Motor neuron (in vitro differentiated cells): Measurements from ENCODE around the gene RAD51B. TPM values are rescaled to one million over a fixed set of nuclear protein-coding genes. Genes with fewer than 3 reads are reported as not detected.
"Not testable (repeated sequence)": the region's sequence is repeated elsewhere in the genome, so short reads cannot be mapped to it uniquely, and the experiment has no call there.

ENCODE experiments used
- ATAC-seq, 8 experiments: fragments of 200-7000 bp; cut with Tn5 transposase; replicated peaks in 6 of 8; 2 replicates each; pipeline ENCODE4 v1.8.0; 2021; ENCODE audit warnings: mild to moderate bottlenecking in 8 of 8, moderate library complexity in 8 of 8
- H3K27ac ChIP-seq, 2 donors: fragments of 250-450 bp; sonication (Bioruptor Pico); 2 replicates each; pipeline ENCODE4 v1.9.0; 2021; ENCODE audit warnings: antibody characterized with exemption in 2 of 2, mild to moderate bottlenecking in 2 of 2, moderate library complexity in 1 of 2
- H3K4me1 ChIP-seq, 2 donors: fragments of 250-450 bp; sonication (Bioruptor Pico); replicated peaks in 1 of 2; 2 replicates each; pipeline ENCODE4 v1.6.1; 2021; ENCODE audit warnings: antibody characterized with exemption in 2 of 2, mild to moderate bottlenecking in 2 of 2, moderate library complexity in 1 of 2
- H3K4me3 ChIP-seq, 5 donors: fragments of 250-450 bp; sonication (Bioruptor Pico); 2 replicates each; pipeline ENCODE4 v1.9.0; 2021; ENCODE audit warnings: antibody characterized with exemption in 5 of 5, mild to moderate bottlenecking in 5 of 5, moderate library complexity in 4 of 5
- WGBS, 10 experiments: fragments of 450-650 bp; shearing (Covaris generic); methylation state at CpG; one replicate each; pipeline ENCODE4 v1.0.0; 2022; 5-methylcytosine and 5-hydroxymethylcytosine counted together
- in situ Hi-C, 9 experiments: fragments of 400-800 bp; cut with MboI; loops; one replicate each; pipeline ENCODE4 v1.15.0; 2021; ENCODE audit warnings: low sequenced_read_pairs in 9 of 9, low pct_unique_long_range_greater_than_20kb in 2 of 9; ENCODE audit not compliant: unreplicated experiment in 9 of 9
- total RNA-seq, 8 experiments: library from RNA; unstranded; fragments of 300-600 nt; gene quantifications; 2 replicates each; pipeline versions ENCODE4 v1.2.3 to v1.2.4, GENCODE V29; 2022

RAD51B gene
- total RNA-seq, 8 experiments from 2014 or later = 5.4 to 37.7 (median 11.0) TPM

DNA sequence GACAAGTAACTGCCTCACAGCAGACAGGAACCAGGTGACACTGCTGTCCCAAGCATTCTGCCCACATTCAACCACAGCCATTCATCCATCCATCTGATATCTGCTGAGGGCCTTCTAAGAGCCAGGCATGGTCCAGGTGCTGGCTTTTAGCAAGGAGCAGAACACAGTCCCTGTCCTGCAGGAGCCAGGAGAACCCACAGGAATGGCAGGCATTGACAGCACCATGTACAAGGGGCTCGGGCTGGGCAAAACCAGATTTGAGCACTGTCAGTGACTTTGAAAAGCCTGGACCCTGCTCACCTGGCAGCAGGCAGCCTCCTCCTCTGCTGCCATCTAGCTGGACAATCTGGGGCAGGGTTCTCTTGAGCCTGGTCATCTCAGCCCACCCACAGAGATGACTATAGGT lies 836.3 kb downstream of the RAD51B start:
- in situ Hi-C loops = no loop called here
- peak in 6 of 8 experiments; percentile 24 to 67 (median 60) for ATAC-seq
- WGBS, 10 experiments = no CpG with 5 or more reads among the region's 1 CpG
- peaks cover 34 to 36% of the 10 kb centered on the region in 2 donors for H3K4me1 ChIP-seq
- no peak overlapping the region for H3K27ac ChIP-seq
- H3K4me3 ChIP-seq = no peak overlapping the region

DNA sequence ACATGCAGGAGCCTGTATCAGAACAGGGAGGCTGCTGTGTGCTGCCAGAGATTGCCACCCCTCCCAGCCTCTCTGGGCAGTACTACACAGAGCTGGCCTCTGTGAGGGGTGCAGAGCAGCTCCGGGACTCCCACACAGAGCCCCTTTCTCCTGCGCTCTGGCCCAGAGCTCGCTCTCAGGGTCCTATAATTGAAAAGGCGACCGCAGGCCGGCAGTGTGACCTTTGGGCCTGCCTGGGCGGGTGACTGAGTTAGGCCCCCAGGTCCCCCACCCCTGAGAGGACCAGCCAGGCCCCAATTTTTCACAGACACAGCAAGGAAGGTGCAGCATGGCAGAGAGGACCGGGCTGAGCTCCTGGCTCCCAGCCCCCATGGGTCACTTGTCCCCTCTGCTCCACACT lies 836.9 kb downstream of the RAD51B start:
- Histone ChIP-seq H3K4me1 (peaks cover 34 to 35% of the 10 kb centered on the region in 2 donors), H3K4me3 (no peak overlapping the region), H3K27ac (no peak overlapping the region)
- ATAC-seq = no peak
- in situ Hi-C loops = no loop called here
- WGBS, 10 experiments = 68 to 91% methylated on average over 4 to 6 of the region's 8 CpGs; no CpG with 5 or more reads in 8 of the 10 experiments

DNA sequence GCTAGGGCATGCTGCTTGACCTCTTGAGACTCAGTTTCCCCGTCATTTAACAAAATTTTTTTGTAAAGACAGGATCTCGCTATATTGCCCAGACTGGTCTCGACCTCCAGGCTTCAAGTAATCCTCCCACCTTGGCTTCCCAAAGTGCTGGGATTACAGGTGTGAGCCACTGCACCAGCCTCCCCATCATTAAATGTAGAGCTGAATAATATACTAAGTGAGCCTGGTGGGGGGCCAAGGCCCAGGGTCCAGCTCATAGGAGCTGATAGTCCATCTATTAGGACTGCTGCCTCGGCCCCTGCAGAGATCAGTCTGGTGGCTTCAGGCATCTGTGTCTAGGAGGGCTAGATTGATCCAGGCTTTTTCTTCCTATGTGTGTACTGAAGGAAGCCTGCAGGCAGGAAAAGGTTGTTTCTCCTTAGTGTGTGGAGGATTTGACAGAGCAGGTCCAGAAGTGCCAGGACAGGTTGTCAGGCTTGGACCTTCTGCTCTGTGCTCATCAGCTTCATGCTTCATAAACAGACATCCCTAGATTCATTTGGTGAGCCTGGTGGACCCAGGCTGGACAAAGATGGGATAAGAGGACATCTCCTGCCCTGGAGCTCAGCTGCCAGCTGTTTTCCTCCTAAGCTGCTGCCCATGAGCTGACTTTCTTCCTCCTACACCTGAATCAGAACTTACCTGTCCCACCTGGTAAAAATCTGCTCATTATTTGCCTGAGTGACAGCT lies 837.9 kb downstream of the RAD51B start:
- ATAC-seq = no peak
- 80 to 100% (median 95%) methylated on average over 1 to 4 of the region's 4 CpGs; no CpG with 5 or more reads in 4 of the 10 experiments for WGBS, 10 experiments
- peaks cover 31 to 34% of the 10 kb centered on the region in 2 donors for H3K4me1 ChIP-seq
- no peak overlapping the region for H3K4me3 ChIP-seq
- in situ Hi-C loops = no loop called here
- H3K27ac ChIP-seq = no peak overlapping the region

DNA sequence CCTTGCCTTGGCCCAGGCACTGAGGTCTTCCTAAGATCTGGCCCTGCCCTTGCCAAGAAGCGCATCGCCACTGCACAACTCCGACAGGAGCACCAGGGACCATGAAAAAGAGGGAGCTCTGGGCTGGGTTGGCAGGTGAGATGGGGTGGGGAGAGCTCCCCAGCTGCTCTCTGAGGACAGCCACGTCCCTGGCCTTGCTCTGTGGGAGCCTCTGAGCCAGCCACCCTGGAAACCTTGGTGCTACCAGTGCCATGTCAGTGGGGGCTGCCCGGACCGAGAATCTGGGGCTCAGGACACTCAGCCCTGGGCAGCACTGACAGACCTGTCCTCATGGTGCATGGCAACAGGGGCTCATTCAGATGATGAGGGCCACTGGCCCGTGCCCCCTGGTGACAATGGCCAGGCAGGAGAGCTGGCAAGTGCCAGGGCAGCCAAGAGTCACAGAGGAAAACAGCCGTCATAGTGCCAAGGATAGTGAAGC lies 838.5 kb downstream of the RAD51B start:
- no peak for ATAC-seq
- Histone ChIP-seq H3K4me1 (peaks cover 31 to 34% of the 10 kb centered on the region in 2 donors), H3K27ac (no peak overlapping the region), H3K4me3 (no peak overlapping the region)
- WGBS, 10 experiments = 50 to 100% (median 97%) methylated on average over 1 to 5 of the region's 8 CpGs; no CpG with 5 or more reads in 5 of the 10 experiments
- in situ Hi-C loops = no loop called here

DNA sequence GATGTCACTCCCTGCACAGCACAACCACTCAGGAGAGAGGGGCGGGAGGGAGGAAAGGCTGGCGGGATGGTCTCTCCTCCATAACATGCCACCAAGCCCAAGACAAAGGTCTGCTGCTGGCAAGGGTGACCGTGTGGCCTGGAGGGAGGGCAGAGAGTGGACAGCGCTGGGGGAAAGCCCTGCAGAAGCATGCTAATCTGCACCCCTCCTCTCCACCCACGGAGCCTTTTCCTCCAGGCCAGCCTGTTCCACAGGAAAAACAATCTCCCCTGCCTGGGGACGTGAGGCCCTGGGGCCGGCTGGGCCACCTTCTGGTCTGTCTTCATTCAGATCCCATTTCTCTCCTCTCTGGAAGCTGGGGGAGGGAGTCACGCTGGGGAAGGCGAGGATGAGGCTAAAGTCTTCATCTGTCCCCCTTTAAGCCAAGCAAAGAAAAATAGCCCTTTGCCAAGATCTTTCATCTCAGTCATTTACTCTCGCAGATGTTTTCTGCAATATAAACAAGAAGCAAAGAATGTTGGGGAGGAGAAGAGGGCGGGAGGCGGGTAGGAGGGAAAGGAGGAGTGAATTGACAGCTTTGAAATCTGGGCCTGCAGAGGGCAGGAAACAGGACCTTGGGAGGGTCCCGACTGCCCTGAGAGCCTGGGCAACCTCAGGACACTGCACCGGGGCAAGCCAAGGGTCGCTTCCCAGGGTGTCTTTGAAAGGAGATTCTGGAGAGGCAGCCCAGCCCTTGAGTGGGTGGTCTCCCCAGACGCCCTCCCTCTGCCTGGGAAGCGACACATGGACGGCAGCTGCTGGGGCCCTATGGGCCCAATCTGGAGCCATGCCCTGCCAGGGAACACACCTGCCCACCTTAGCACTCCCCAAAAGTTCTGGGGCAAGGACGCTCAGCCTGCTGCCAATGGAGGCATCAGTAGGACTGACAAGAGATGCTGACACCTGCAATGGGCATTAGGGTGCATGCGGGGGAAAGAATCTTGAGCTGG lies 839.7 kb downstream of the RAD51B start:
- peak; percentile 30 to 69 (median 65) for ATAC-seq
- in situ Hi-C loops = no loop called here
- Histone ChIP-seq H3K4me1 (peaks cover 31 to 34% of the 10 kb centered on the region in 2 donors), H3K4me3 (no peak overlapping the region), H3K27ac (peak overlapping the region; percentile 5 to 40)
- 0 to 52% (median 17%) methylated on average over 1 to 6 of the region's 20 CpGs; no CpG with 5 or more reads in 3 of the 10 experiments for WGBS, 10 experiments

DNA sequence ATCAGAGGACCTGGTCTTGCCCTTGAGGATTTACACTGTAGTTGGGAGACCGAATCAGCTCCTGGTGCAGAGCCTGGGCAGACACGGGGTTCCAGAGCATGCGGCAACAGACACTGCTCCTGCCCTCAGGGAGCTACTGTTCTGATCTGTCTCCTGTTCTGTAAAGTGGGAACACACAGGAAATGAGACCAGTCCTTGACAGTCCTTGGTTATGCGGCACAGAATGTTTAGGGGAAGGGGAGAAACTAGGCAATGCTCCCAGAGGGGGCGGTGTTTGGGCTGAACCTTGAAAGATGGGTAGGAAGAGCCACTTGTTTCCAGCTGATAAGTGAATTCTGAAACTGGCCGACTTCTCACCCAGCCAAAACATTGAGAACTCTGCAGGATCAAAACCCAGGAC lies 840.9 kb downstream of the RAD51B start:
- 83 to 100% (median 98%) methylated on average over 1 to 4 of the region's 6 CpGs; no CpG with 5 or more reads in 2 of the 10 experiments for WGBS, 10 experiments
- H3K27ac ChIP-seq = no peak overlapping the region
- in situ Hi-C loops = no loop called here
- H3K4me3 ChIP-seq = no peak overlapping the region
- no peak for ATAC-seq
- H3K4me1 ChIP-seq = peaks cover 23 to 26% of the 10 kb centered on the region in 2 donors

DNA sequence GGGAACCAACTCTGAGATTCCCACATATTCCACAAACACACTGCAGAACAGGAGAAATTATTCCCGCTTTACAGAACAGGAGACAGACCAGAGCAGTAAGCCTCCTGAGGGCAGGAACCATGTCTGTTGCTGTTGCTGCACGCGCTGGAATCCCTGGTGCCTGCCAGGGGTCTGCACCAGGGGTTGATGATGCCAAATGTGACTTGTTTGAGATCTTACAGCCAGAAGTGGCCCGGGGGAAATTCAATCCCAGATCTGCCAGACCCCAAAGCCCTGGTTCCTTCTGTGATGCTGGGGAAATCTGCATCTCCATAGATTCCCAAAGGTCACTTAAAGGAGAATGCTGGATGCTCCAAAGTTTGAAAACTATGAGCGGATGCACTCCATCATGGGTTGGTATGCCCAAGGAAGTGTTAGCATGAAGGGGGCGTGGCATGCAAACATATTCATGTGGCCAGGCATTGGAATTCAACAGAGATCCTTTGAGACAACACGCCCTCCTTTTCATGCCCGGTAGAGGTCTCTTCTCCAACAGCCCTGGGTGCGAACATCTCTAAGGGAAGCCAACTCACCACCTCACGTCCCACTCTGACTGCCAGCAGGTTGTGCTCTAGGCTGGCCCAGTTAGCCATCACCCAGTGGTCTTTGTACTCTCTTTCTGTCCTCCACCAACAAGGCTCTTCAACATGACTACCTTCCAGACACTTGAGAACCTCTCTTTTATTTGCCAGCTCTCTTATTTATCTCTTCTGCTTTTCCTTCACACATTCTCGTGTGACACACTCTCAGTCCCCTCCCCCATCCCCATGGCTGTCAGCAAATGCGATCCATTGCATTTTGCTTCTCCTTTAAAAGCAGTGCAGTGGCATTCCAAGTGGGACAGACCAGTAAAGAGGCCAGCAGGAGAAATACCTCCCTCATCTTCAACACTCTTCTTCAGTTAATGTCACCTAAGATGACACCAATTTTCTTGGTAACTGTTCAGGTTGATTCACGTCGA lies 841.9 kb downstream of the RAD51B start:
- ATAC-seq = peak in 1 of 8 experiments; percentile 50
- H3K4me3 ChIP-seq = no peak overlapping the region
- H3K4me1 ChIP-seq = peaks cover 16 to 17% of the 10 kb centered on the region in 2 donors
- in situ Hi-C loops = no loop called here
- 67 to 92% (median 85%) methylated on average over 3 to 10 of the region's 14 CpGs; no CpG with 5 or more reads in 1 of the 10 experiments for WGBS, 10 experiments
- H3K27ac ChIP-seq = no peak overlapping the region

DNA sequence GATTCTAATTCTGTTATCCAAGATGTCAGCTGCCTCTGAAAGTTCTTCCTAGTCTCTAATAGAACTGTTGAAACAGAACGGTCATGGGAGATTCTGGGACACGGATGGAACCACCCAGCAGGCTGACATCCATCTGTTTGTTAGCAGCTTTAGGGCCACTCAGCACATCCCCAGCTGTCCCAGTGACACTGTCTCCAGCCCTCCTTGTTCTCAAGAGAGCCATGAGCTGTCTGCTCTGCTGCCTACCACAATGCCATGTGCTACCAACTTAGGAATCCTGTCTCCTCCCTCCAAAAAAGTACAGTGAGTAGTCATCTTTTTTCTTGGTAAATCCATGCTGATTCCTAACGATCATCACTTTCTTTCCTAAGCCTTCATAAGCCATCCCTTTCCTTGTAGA lies 842.8 kb downstream of the RAD51B start:
- Histone ChIP-seq H3K4me1 (peaks cover 15 to 17% of the 10 kb centered on the region in 2 donors), H3K27ac (no peak overlapping the region), H3K4me3 (no peak overlapping the region)
- WGBS, 10 experiments = 17 to 100% (median 70%) methylated on average over 1 to 3 of the region's 3 CpGs; no CpG with 5 or more reads in 4 of the 10 experiments
- in situ Hi-C loops = no loop called here
- ATAC-seq = no peak

DNA sequence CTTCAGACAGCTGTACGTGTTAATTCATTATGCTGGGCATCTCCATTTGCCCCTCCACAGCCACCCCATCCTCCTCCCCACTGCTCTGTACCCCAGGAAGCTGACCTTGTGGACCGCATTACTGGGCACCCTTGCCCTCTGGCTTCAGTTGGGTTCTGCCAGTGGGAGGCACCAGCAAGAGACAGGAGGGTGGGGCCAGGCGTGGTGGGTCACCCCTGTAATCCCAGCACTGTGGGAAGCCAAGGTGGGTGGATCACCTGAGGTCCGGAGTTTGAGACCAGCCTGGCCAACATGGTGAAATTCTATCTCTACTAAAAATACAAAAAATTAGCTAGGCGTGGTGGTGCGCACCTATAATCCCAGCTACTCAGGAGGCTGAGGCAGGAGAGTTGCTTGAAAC lies 843.2 kb downstream of the RAD51B start:
- ATAC-seq, H3K4me3 ChIP-seq, H3K27ac ChIP-seq, in situ Hi-C loops: not testable (repeated sequence)
- H3K4me1 ChIP-seq = peaks cover 15 to 17% of the 10 kb centered on the region in 2 donors
- 75 to 100% (median 100%) methylated on average over 1 to 4 of the region's 6 CpGs; no CpG with 5 or more reads in 5 of the 10 experiments for WGBS, 10 experiments

DNA sequence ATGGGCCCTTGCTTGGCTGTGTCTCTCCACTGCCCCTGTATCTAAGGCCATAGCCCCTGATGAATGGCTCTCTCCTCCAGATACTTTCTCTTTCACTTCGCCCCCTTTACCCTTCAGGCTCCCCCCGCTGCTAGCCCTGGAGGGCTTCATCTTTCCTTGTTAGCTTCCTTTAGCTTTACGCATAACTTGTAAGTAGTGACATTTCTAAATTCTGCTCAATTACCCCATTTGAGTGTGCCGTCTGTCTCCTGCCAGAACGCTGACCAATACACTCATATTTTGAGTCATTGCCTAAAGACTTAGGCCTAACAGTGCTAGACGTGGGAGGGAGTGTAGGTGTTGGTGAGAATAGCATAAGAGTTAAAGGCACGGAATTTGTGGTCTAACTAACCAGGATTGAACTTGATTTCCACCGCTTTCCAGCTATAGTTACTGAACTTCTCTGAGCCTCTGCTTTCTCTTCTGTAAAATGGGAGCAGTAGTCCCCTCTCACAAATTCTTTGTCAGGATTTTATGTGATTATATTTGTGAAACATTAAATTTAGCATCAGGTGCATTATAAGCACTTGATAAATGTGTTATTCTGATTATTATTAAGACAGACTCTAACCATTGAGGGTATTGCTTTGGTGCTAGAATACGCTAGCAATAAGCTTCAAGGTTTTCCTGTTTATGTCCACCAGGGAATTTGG lies 844.0 kb downstream of the RAD51B start:
- H3K4me1 ChIP-seq = peaks cover 14% of the 10 kb centered on the region in 2 donors
- no peak overlapping the region for H3K27ac ChIP-seq
- in situ Hi-C loops = no loop called here
- 77 to 100% (median 91%) methylated on average over 1 to 9 of the region's 9 CpGs; no CpG with 5 or more reads in 1 of the 10 experiments for WGBS, 10 experiments
- no peak overlapping the region for H3K4me3 ChIP-seq
- ATAC-seq = no peak

DNA sequence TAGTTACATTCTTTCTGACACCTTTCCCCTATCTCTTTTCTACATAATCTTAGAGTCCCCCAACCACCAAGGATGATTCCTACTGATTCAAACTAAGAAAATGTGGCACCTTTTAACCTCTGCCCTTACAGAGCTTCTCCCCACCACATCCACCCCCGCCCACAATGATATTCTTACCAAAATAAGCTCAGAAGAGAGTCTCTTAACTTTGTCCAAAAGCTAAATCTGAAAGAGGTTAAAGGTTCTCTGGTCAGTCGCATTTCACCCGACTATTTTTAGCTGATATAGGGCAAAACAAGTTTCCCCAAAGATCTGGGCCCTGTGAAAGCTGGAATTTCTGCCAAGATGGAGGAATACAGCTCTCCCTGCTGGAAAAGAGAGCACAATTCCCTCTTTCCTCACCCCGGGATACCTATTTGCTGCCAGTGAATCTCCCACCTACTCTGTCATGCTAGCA lies 844.7 kb downstream of the RAD51B start:
- 60 to 83% (median 71%) methylated on average over 1 to 4 of the region's 4 CpGs; no CpG with 5 or more reads in 4 of the 10 experiments for WGBS, 10 experiments
- H3K4me1 ChIP-seq = peaks cover 6 to 7% of the 10 kb centered on the region in 2 donors
- no peak overlapping the region for H3K4me3 ChIP-seq
- in situ Hi-C loops = no loop called here
- no peak overlapping the region for H3K27ac ChIP-seq
- no peak for ATAC-seq
